Mesenchymal stem cell (in vitro differentiated cells and primary cell): ENCODE data around the gene PBRM1.
"Not testable (repeated sequence)": the region's sequence is repeated elsewhere in the genome, so short reads cannot be mapped to it uniquely, and the experiment has no call there.

Source experiments
- DNase-seq: peaks from one replicate; pipeline ENCODE4 v3.0.0-alpha.2; 2013
- H2AFZ ChIP-seq: one replicate; pipeline ENCODE4 v1.6.1; 2013; ENCODE audit warnings: low read depth, mild to moderate bottlenecking, control low read depth, inconsistent platforms, low read length, moderate library complexity
- H2AK5ac ChIP-seq: 2 replicates; pipeline ENCODE4 v1.6.1; 2013; ENCODE audit warnings: low read length, moderate library complexity, mild to moderate bottlenecking, inconsistent platforms; ENCODE audit not compliant: severe bottlenecking
- H2BK120ac ChIP-seq: one replicate; pipeline ENCODE4 v1.6.1; 2013; ENCODE audit warnings: low read depth, mild to moderate bottlenecking, inconsistent platforms, low read length, moderate library complexity
- H2BK12ac ChIP-seq, 2 experiments: one replicate each; pipeline ENCODE4 v1.6.1; 2013; ENCODE audit warnings: inconsistent platforms in 2 of 2, low read length in 2 of 2, mild to moderate bottlenecking in 2 of 2, moderate library complexity in 2 of 2, control low read depth in 1 of 2
- H2BK15ac ChIP-seq: one replicate; pipeline ENCODE4 v1.6.1; 2013; ENCODE audit warnings: mild to moderate bottlenecking, low read depth, inconsistent platforms; ENCODE audit not compliant: poor library complexity, severe bottlenecking
- H2BK5ac ChIP-seq: 2 replicates; pipeline ENCODE4 v1.6.1; 2013; ENCODE audit warnings: low read depth, mild to moderate bottlenecking, low read length, control low read depth, inconsistent platforms; ENCODE audit not compliant: poor library complexity, severe bottlenecking
- H3K14ac ChIP-seq, 2 experiments: one replicate each; pipeline ENCODE4 v1.6.1; 2013; ENCODE audit warnings: inconsistent platforms in 2 of 2, low read length in 2 of 2, control low read depth in 1 of 2, mild to moderate bottlenecking in 1 of 2, moderate library complexity in 1 of 2
- H3K18ac ChIP-seq, 2 experiments: one replicate each; pipeline ENCODE4 v1.6.1; 2013; ENCODE audit warnings: inconsistent platforms in 2 of 2, low read length in 2 of 2, control low read depth in 1 of 2, low read depth in 1 of 2, mild to moderate bottlenecking in 1 of 2
- H3K23ac ChIP-seq, 2 experiments: one replicate each; pipeline ENCODE4 v1.6.1; 2013; ENCODE audit warnings: inconsistent platforms in 2 of 2, low read length in 2 of 2, mild to moderate bottlenecking in 2 of 2, moderate library complexity in 2 of 2, control low read depth in 1 of 2
- H3K27ac ChIP-seq: 2 replicates; pipeline ENCODE4 v1.5.1; 2013; ENCODE audit warnings: mild to moderate bottlenecking, moderate library complexity, low read length, control low read depth, inconsistent platforms; ENCODE audit not compliant: poor library complexity, severe bottlenecking
- H3K27me3 ChIP-seq, 2 experiments: 2 replicates each; pipeline versions ENCODE4 v1.6.1 to v1.7.0; 2013; ENCODE audit warnings: low read length in 2 of 2, mild to moderate bottlenecking in 2 of 2, moderate library complexity in 2 of 2, control low read depth in 1 of 2, inconsistent platforms in 1 of 2; ENCODE audit not compliant: control insufficient read depth in 1 of 2, insufficient read depth in 1 of 2
- H3K36me3 ChIP-seq, 2 experiments: 2 replicates each; pipeline versions ENCODE4 v1.6.1 to v1.7.0; 2013; ENCODE audit warnings: low read length in 2 of 2, control low read depth in 1 of 2, inconsistent platforms in 1 of 2, low read depth in 1 of 2, mild to moderate bottlenecking in 1 of 2; ENCODE audit not compliant: insufficient read depth in 2 of 2, control insufficient read depth in 1 of 2
- H3K4ac ChIP-seq, 2 experiments: one replicate each; pipeline ENCODE4 v1.6.1; 2013; ENCODE audit warnings: inconsistent platforms in 2 of 2, low read length in 2 of 2, mild to moderate bottlenecking in 2 of 2, moderate library complexity in 2 of 2, control low read depth in 1 of 2, low read depth in 1 of 2
- H3K4me1 ChIP-seq: 2 replicates; pipeline ENCODE4 v1.6.1; 2013; ENCODE audit warnings: low read depth, low read length, control low read depth; ENCODE audit not compliant: control insufficient read depth, insufficient read depth
- H3K4me2 ChIP-seq: 2 replicates; pipeline ENCODE4 v1.6.1; 2013; ENCODE audit warnings: low read length, mild to moderate bottlenecking, inconsistent platforms; ENCODE audit not compliant: poor library complexity, severe bottlenecking
- H3K4me3 ChIP-seq, 2 experiments: 2 replicates each; pipeline versions ENCODE4 v1.5.1 to v1.7.0; 2013; ENCODE audit warnings: low read length in 2 of 2, mild to moderate bottlenecking in 2 of 2, control low read depth in 1 of 2, low read depth in 1 of 2; ENCODE audit not compliant: insufficient read depth in 1 of 2
- H3K79me1 ChIP-seq: replicated peaks from 2 replicates; pipeline ENCODE4 v1.6.1; 2013; ENCODE audit warnings: mild to moderate bottlenecking, control low read depth, low read length, inconsistent platforms; ENCODE audit not compliant: poor library complexity, severe bottlenecking
- H3K9ac ChIP-seq: 2 replicates; pipeline ENCODE4 v1.7.0; 2013; ENCODE audit warnings: mild to moderate bottlenecking, low read length, moderate library complexity
- H3K9me3 ChIP-seq: 2 replicates; pipeline ENCODE4 v1.7.0; 2013; ENCODE audit warnings: mild to moderate bottlenecking, low read length; ENCODE audit not compliant: control insufficient read depth
- H4K8ac ChIP-seq: one replicate; pipeline ENCODE4 v1.6.1; 2013; ENCODE audit warnings: inconsistent platforms, mild to moderate bottlenecking, low read length, moderate library complexity
- H4K91ac ChIP-seq: one replicate; pipeline ENCODE4 v1.6.1; 2013; ENCODE audit warnings: mild to moderate bottlenecking, low read length, inconsistent platforms
- WGBS: methylation state at CpG from one replicate; pipeline ENCODE4 v1.1.7; 2013; ENCODE audit warnings: mixed read lengths; 5-methylcytosine and 5-hydroxymethylcytosine counted together

The PBRM1 gene

GRCh38 chr3:52728753-52729152 is 43.0 kb upstream of the PBRM1 start:
- not testable (repeated sequence) for H2BK5ac ChIP-seq, H3K4me2 ChIP-seq, H4K8ac ChIP-seq, H3K4ac ChIP-seq, H3K79me1 ChIP-seq, H2BK12ac ChIP-seq, H4K91ac ChIP-seq, H3K27ac ChIP-seq, H2AK5ac ChIP-seq, H3K14ac ChIP-seq, H3K4me3 ChIP-seq, H2AFZ ChIP-seq, H3K9ac ChIP-seq, H2BK15ac ChIP-seq, H3K18ac ChIP-seq, DNase-seq, H3K23ac ChIP-seq, H2BK120ac ChIP-seq, H3K27me3 ChIP-seq, H3K4me1 ChIP-seq
- WGBS = no CpG with 5 or more reads among the region's 3 CpGs
- H3K36me3 ChIP-seq = peaks cover 23 to 41% of the 10 kb centered on the region in 2 experiments
- peaks cover 40% of the 10 kb centered on the region for H3K9me3 ChIP-seq

DNA sequence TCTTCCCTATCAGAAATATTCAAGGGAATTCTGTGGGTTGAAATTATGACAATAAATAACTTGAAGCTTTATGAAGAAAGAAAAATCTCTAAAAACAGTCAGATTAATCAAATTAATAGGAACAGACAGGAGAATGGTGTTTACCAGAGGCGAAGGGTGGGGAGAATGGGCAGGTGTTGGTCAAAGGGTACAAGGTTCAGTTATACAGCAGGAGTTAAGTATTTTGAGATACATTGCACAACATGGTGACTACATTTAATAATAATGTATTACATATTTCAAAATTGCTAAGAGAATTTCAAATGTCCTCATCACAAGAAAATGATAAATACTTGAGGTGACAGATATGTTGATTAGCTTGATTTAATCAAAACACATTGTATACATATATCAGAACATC is 38.8 kb upstream of the PBRM1 start:
- Histone ChIP-seq H4K8ac (no peak overlapping the region), H2BK120ac (no peak overlapping the region), H3K4me3 (no peak overlapping the region), H3K18ac (no peak overlapping the region), H3K4ac (no peak overlapping the region), H3K9ac (no peak overlapping the region), H3K4me1 (no peaks in the 10 kb centered on the region), H2BK12ac (no peak overlapping the region), H3K27ac (no peak overlapping the region), H4K91ac (no peak overlapping the region), H2BK15ac (no peak overlapping the region), H2AK5ac (no peak overlapping the region), H2BK5ac (no peak overlapping the region), H3K23ac (no peak overlapping the region), H3K9me3 (peaks cover 15% of the 10 kb centered on the region), H3K4me2 (no peak overlapping the region), H2AFZ (no peak overlapping the region), H3K79me1 (peaks cover 3% of the 10 kb centered on the region), H3K14ac (no peak overlapping the region), H3K27me3 (no peaks in the 10 kb centered on the region), H3K36me3 (peaks cover 5 to 15% of the 10 kb centered on the region in 2 experiments)
- WGBS = 100% methylated on average over 1 of the region's 1 CpG
- DNase-seq = no peak

- no peak overlapping the region for H4K8ac ChIP-seq
- no peak overlapping the region for H3K23ac ChIP-seq
- H3K9me3 ChIP-seq = peaks cover 17% of the 10 kb centered on the region
- H2BK120ac ChIP-seq = no peak overlapping the region
- H3K4ac ChIP-seq = no peak overlapping the region
- no peak overlapping the region for H2BK12ac ChIP-seq
- no peaks in the 10 kb centered on the region for H3K27me3 ChIP-seq
- no peak overlapping the region for H3K4me3 ChIP-seq
- H3K9ac ChIP-seq = no peak overlapping the region
- H2BK5ac ChIP-seq = no peak overlapping the region
- no peak overlapping the region for H3K4me2 ChIP-seq
- H3K14ac ChIP-seq = no peak overlapping the region
- peaks cover 3% of the 10 kb centered on the region for H3K79me1 ChIP-seq
- no peak overlapping the region for H4K91ac ChIP-seq
- H3K27ac ChIP-seq = no peak overlapping the region
- H3K4me1 ChIP-seq = no peaks in the 10 kb centered on the region
- H2AK5ac ChIP-seq = no peak overlapping the region
- H3K36me3 ChIP-seq = peaks cover 8 to 15% of the 10 kb centered on the region in 2 experiments
- no peak for DNase-seq
- H2BK15ac ChIP-seq = no peak overlapping the region
- no peak overlapping the region for H2AFZ ChIP-seq
- 95% methylated on average over 5 of the region's 5 CpGs for WGBS
- no peak overlapping the region for H3K18ac ChIP-seq
These were observed 38.2 kb upstream of the PBRM1 start for GRCh38 chr3:52723935-52724334.

DNA sequence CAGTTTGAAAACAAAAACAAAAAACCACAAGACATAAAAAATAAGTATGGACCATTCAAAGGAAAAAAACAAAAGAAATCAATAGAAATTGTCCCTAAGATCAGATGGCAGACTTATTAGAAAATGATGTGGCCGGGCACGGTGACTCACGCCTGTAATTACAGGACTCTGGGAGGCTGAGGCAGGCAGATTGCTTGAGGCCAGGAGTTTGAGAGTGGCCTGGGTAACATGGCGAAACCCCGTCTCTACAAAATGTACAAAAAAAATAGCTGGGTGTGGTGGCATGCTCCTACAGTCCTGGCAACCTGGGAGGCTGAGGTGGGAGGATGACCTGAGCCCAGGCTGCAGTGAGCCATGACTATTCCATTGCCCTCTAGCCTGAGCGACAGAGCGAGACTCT is 36.8 kb upstream of the PBRM1 start:
- Histone ChIP-seq H3K14ac (no peak overlapping the region), H3K9me3 (peaks cover 13% of the 10 kb centered on the region), H4K91ac (no peak overlapping the region), H3K18ac (no peak overlapping the region), H3K23ac (no peak overlapping the region), H3K4ac (no peak overlapping the region), H2BK120ac (no peak overlapping the region), H3K4me1 (no peaks in the 10 kb centered on the region), H2AFZ (no peak overlapping the region), H2BK12ac (no peak overlapping the region), H2BK5ac (no peak overlapping the region), H3K27me3 (no peaks in the 10 kb centered on the region), H2AK5ac (no peak overlapping the region), H3K4me3 (no peak overlapping the region), H3K4me2 (no peak overlapping the region), H4K8ac (no peak overlapping the region), H3K79me1 (peaks cover 4% of the 10 kb centered on the region), H3K9ac (no peak overlapping the region), H3K36me3 (peaks cover 9 to 15% of the 10 kb centered on the region in 2 experiments), H2BK15ac (no peak overlapping the region), H3K27ac (no peak overlapping the region)
- DNase-seq = no peak
- 98% methylated on average over 7 of the region's 7 CpGs for WGBS
